ENCODE measurements around the gene PDLIM5.

DNA sequence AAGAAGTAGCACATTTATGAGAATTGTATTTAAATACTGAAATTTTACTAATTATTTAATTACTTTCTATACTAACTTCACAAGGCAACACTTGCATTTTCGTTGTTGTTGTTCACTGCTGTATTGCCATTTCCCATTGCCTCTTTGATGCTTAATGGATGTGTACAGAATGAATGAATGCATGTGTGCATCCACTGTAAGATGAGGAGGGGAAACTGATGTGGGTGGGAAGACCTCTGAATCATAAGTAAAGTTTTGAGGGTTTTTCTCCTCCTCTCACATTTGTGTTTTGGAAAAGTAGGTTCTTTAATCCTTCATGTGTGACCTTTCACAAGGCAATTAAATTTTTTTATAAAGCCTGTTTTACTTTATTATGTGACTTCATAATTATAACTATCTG, 46.8 kb downstream of the PDLIM5 start:
- TF ChIP-seq CTCF (IDR thresholded peaks at IDR 0.05), result no peak
- TF ChIP-seq, protein P1, sequence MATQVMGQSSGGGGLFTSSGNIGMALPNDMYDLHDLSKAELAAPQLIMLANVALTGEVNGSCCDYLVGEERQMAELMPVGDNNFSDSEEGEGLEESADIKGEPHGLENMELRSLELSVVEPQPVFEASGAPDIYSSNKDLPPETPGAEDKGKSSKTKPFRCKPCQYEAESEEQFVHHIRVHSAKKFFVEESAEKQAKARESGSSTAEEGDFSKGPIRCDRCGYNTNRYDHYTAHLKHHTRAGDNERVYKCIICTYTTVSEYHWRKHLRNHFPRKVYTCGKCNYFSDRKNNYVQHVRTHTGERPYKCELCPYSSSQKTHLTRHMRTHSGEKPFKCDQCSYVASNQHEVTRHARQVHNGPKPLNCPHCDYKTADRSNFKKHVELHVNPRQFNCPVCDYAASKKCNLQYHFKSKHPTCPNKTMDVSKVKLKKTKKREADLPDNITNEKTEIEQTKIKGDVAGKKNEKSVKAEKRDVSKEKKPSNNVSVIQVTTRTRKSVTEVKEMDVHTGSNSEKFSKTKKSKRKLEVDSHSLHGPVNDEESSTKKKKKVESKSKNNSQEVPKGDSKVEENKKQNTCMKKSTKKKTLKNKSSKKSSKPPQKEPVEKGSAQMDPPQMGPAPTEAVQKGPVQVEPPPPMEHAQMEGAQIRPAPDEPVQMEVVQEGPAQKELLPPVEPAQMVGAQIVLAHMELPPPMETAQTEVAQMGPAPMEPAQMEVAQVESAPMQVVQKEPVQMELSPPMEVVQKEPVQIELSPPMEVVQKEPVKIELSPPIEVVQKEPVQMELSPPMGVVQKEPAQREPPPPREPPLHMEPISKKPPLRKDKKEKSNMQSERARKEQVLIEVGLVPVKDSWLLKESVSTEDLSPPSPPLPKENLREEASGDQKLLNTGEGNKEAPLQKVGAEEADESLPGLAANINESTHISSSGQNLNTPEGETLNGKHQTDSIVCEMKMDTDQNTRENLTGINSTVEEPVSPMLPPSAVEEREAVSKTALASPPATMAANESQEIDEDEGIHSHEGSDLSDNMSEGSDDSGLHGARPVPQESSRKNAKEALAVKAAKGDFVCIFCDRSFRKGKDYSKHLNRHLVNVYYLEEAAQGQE (IDR thresholded peaks at IDR 0.05; ENCODE audit: insufficient read depth in 1 of 2, low read depth in 2 of 2, low read length in 1 of 2), result no peak
- no peak for TF ChIP-seq POLR2AphosphoS5 (IDR thresholded peaks at IDR 0.05; ENCODE audit: low read depth, low read length)
- TF ChIP-seq SIN3A (IDR thresholded peaks at IDR 0.05; ENCODE audit: borderline replicate concordance, insufficient read depth, low read depth, low read length), result no peak
